ENCODE measurements around the gene YWHAE. TPM values are rescaled to one million over a fixed set of nuclear protein-coding genes. Genes with fewer than 3 reads are reported as not detected.

The YWHAE gene
- total RNA-seq, 2 donors from 2014 or later = 643 to 716 TPM

- no peaks in the 10 kb centered on the region for H3K36me3 ChIP-seq
- H3K27me3 ChIP-seq (replicated peaks; ENCODE audit: insufficient read depth) = no peaks in the 10 kb centered on the region
- no peak overlapping the region for H3K4me3 ChIP-seq
- WGBS = 93% methylated on average over 5 of the region's 5 CpGs
- no peaks in the 10 kb centered on the region for H3K4me1 ChIP-seq (replicated peaks)
- H3K9me3 ChIP-seq = no peaks in the 10 kb centered on the region
- intact Hi-C loops (cut with DNase I) = no loop called here
- no peak for DNase-seq (ENCODE audit: low spot score)
- TF ChIP-seq CTCF (IDR thresholded peaks at IDR 0.05) (no peak), POLR2A (IDR thresholded peaks at IDR 0.05) (no peak), POLR2AphosphoS5 (IDR thresholded peaks at IDR 0.05) (no peak)
- H3K27ac ChIP-seq = no peak overlapping the region
These were observed 56.5 kb downstream of the YWHAE start for GRCh38 chr17:1343554-1343953.

GRCh38 chr17:1340371-1340770, 59.7 kb downstream of the YWHAE start:
- no peak for TF ChIP-seq POLR2A (IDR thresholded peaks at IDR 0.05)
- no peak for TF ChIP-seq CTCF (IDR thresholded peaks at IDR 0.05)
- no peak for TF ChIP-seq POLR2AphosphoS5 (IDR thresholded peaks at IDR 0.05)
- Histone ChIP-seq H3K4me1 (replicated peaks) (no peaks in the 10 kb centered on the region), H3K36me3 (no peaks in the 10 kb centered on the region), H3K4me3 (no peak overlapping the region), H3K27me3 (replicated peaks; ENCODE audit: insufficient read depth) (no peaks in the 10 kb centered on the region), H3K9me3 (no peaks in the 10 kb centered on the region), H3K27ac (no peak overlapping the region)
- intact Hi-C loops (cut with DNase I) = no loop called here
- no peak for DNase-seq (ENCODE audit: low spot score)
- WGBS = 92% methylated on average over 11 of the region's 11 CpGs

- H3K36me3 ChIP-seq = no peaks in the 10 kb centered on the region
- intact Hi-C loops (cut with DNase I) = no loop called here
- no peak overlapping the region for H3K27ac ChIP-seq
- no peak for DNase-seq (ENCODE audit: low spot score)
- 79% methylated on average over 8 of the region's 8 CpGs for WGBS
- H3K9me3 ChIP-seq = no peaks in the 10 kb centered on the region
- TF ChIP-seq POLR2A (IDR thresholded peaks at IDR 0.05) = no peak
- TF ChIP-seq CTCF (IDR thresholded peaks at IDR 0.05) = no peak
- H3K27me3 ChIP-seq (replicated peaks; ENCODE audit: insufficient read depth) = no peaks in the 10 kb centered on the region
- H3K4me1 ChIP-seq (replicated peaks) = no peaks in the 10 kb centered on the region
- H3K4me3 ChIP-seq = no peak overlapping the region
These were observed 68.3 kb downstream of the YWHAE start for GRCh38 chr17:1331708-1332107.

- no peak for DNase-seq (ENCODE audit: low spot score)
- WGBS = 87% methylated on average over 11 of the region's 12 CpGs
- H3K4me1 ChIP-seq (replicated peaks) = no peaks in the 10 kb centered on the region
- no peaks in the 10 kb centered on the region for H3K9me3 ChIP-seq
- no peak for TF ChIP-seq POLR2AphosphoS5 (IDR thresholded peaks at IDR 0.05)
- no peak for TF ChIP-seq CTCF (IDR thresholded peaks at IDR 0.05)
- TF ChIP-seq POLR2A (IDR thresholded peaks at IDR 0.05) = no peak
- H3K27me3 ChIP-seq (replicated peaks; ENCODE audit: insufficient read depth) = no peaks in the 10 kb centered on the region
- H3K4me3 ChIP-seq = no peak overlapping the region
- intact Hi-C loops (cut with DNase I) = no loop called here
- H3K36me3 ChIP-seq = no peaks in the 10 kb centered on the region
- no peak overlapping the region for H3K27ac ChIP-seq
These were observed 70.2 kb downstream of the YWHAE start for GRCh38 chr17:1329745-1330343.

GRCh38 chr17:1328437-1328836, 71.6 kb downstream of the YWHAE start:
- DNase-seq (ENCODE audit: low spot score) = no peak

More at GRCh38 chr17:1328437-1328836, 71.6 kb downstream of the YWHAE start:
- Histone ChIP-seq H3K27ac (no peak overlapping the region), H3K36me3 (no peaks in the 10 kb centered on the region), H3K27me3 (replicated peaks; ENCODE audit: insufficient read depth) (no peaks in the 10 kb centered on the region), H3K4me1 (replicated peaks) (no peaks in the 10 kb centered on the region), H3K9me3 (no peaks in the 10 kb centered on the region), H3K4me3 (no peak overlapping the region)
- WGBS = 84% methylated on average over 7 of the region's 7 CpGs
- intact Hi-C loops (cut with DNase I) = no loop called here
- no peak for TF ChIP-seq CTCF (IDR thresholded peaks at IDR 0.05)
- TF ChIP-seq POLR2AphosphoS5 (IDR thresholded peaks at IDR 0.05) = no peak
- no peak for TF ChIP-seq POLR2A (IDR thresholded peaks at IDR 0.05)
